HEK293T (cell line): ENCODE data around the gene OR4D1.

Experiments
- ARNT ChIP-seq: fragments of 450-650 bp; IDR thresholded peaks from 2 replicates; pipeline ENCODE4 v1.6.1; 2017; ENCODE audit warnings: mild to moderate bottlenecking
- BHLHE40 ChIP-seq: fragments of 450-650 bp; IDR thresholded peaks from 2 replicates; pipeline ENCODE4 v1.6.1; 2016; ENCODE audit warnings: mild to moderate bottlenecking, moderate library complexity, borderline replicate concordance
- ELF4 ChIP-seq: fragments of 450-650 bp; IDR thresholded peaks from 2 replicates; pipeline ENCODE4 v1.6.1; 2017; ENCODE audit warnings: antibody characterized with exemption
- FOXA1 ChIP-seq: fragments of 450-650 bp; IDR thresholded peaks from 2 replicates; pipeline ENCODE4 v1.6.1; 2016; ENCODE audit warnings: mild to moderate bottlenecking
- FOXK2 ChIP-seq: fragments of 450-650 bp; IDR thresholded peaks from 2 replicates; pipeline ENCODE4 v1.6.1; 2016; ENCODE audit warnings: mild to moderate bottlenecking
- FOXM1 ChIP-seq: fragments of 450-650 bp; IDR thresholded peaks from 2 replicates; pipeline ENCODE4 v1.6.1; 2017; ENCODE audit warnings: mild to moderate bottlenecking, borderline replicate concordance
- HDGF ChIP-seq: fragments of 450-650 bp; IDR thresholded peaks from 2 replicates; pipeline ENCODE4 v1.6.1; 2017; ENCODE audit warnings: antibody characterized with exemption, borderline replicate concordance
- L3MBTL2 ChIP-seq: fragments of 450-650 bp; conservative IDR thresholded peaks from 2 replicates; pipeline ENCODE4 v1.6.1; 2016; ENCODE audit warnings: mild to moderate bottlenecking
- PKNOX1 ChIP-seq: fragments of 450-650 bp; IDR thresholded peaks from 2 replicates; pipeline ENCODE4 v1.6.1; 2016
- SP1 ChIP-seq: fragments of 450-650 bp; IDR thresholded peaks from 2 replicates; pipeline ENCODE4 v1.6.1; 2017
- SUZ12 ChIP-seq: fragments of 450-650 bp; IDR thresholded peaks from 2 replicates; pipeline ENCODE4 v1.6.1; 2016; ENCODE audit warnings: mild to moderate bottlenecking
- TARDBP ChIP-seq: fragments of 450-650 bp; IDR thresholded peaks from 2 replicates; pipeline ENCODE4 v1.6.1; 2016
- ZNF384 ChIP-seq: fragments of 450-650 bp; IDR thresholded peaks from 2 replicates; pipeline ENCODE4 v1.6.1; 2016

- TF ChIP-seq ZNF384 (no peak), TARDBP (no peak), FOXA1 (no peak), SUZ12 (no peak), FOXM1 (no peak), ELF4 (no peak), FOXK2 (no peak), SP1 (no peak), BHLHE40 (no peak), HDGF (no peak), L3MBTL2 (no peak), ARNT (no peak), PKNOX1 (no peak)
Measured at GRCh38 chr17:58111676-58112075, 36.5 kb upstream of the OR4D1 start.
